Measurements from ENCODE around the gene PDSS2.

The PDSS2 gene

GRCh38 chr6:107235511-107235910 is 223.9 kb downstream of the PDSS2 start:
- TF ChIP-seq CTCF (IDR thresholded peaks at IDR 0.05; ENCODE audit: borderline replicate concordance, insufficient read depth, low read depth, low read length) = no peak
- H3K4me3 ChIP-seq (ENCODE audit: low read depth, low read length) = no peak overlapping the region

DNA sequence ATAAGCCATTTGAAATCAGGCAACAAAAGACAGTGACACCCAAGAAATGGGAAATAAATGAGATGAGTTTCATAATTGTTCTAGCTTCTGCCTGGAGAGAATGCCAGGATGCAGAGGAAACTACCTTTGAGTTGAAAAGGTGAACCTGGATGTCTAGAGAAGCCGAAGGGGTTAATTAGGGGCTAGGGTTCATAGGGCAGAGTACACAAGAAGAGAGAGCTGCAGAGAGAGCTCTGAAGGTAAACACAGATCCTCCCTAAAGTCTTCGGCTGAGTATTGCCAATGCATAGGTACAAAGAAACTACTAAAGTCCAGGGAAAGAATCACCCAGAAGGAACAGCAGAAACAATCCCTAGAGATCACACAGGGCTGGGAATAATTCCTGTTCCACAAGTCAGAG is 224.4 kb downstream of the PDSS2 start:
- H3K4me3 ChIP-seq (ENCODE audit: low read depth, low read length) = no peak overlapping the region
- TF ChIP-seq CTCF (IDR thresholded peaks at IDR 0.05; ENCODE audit: borderline replicate concordance, insufficient read depth, low read depth, low read length) = no peak

- H3K4me3 ChIP-seq (ENCODE audit: low read depth, low read length) = no peak overlapping the region
- no peak for TF ChIP-seq CTCF (IDR thresholded peaks at IDR 0.05; ENCODE audit: borderline replicate concordance, insufficient read depth, low read depth, low read length)
These were observed 228.1 kb downstream of the PDSS2 start for GRCh38 chr6:107231243-107231642.

GRCh38 chr6:107230448-107230847 is 228.9 kb downstream of the PDSS2 start:
- H3K4me3 ChIP-seq (ENCODE audit: low read depth, low read length) = no peak overlapping the region
- no peak for TF ChIP-seq CTCF (IDR thresholded peaks at IDR 0.05; ENCODE audit: borderline replicate concordance, insufficient read depth, low read depth, low read length)

DNA sequence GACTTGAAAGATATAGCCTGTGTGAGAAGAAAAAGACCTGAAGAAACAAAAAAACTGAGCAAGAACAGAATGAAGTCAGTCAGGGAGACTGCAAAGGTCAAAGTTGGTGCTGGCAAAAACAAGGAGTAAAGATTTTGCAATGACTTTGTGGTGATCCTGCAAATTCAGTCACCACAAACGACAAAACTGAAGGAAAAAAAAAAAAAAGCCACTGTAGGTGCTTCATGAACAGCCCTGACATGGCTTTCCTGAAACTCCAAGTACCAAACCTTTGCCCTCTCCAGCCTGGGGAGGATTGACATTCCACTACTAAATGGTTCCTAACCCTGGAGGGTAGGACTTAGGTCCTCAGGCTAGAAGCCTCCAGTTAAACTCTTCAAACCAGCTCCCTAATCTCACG is 229.3 kb downstream of the PDSS2 start:
- TF ChIP-seq CTCF (IDR thresholded peaks at IDR 0.05; ENCODE audit: borderline replicate concordance, insufficient read depth, low read depth, low read length) = no peak
- no peak overlapping the region for H3K4me3 ChIP-seq (ENCODE audit: low read depth, low read length)

DNA sequence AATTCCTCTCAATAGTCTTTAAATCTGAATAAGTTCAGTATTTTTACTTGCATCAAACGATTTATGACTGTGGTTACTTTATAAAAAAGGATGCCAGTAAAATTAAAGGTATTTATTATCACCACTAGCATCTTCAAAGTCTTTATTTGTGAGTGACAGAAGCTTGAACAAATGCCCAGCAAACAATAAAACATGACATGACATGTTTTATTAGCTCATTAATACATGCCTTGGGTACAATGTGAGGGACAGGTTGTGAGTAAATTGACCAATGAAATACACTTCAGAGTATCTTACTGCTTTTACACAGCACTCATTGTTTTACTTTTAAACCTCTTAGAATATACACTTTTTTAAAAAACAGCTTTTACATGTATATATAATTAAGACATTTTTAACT is 230.6 kb downstream of the PDSS2 start:
- no peak overlapping the region for H3K4me3 ChIP-seq (ENCODE audit: low read depth, low read length)
- TF ChIP-seq CTCF (IDR thresholded peaks at IDR 0.05; ENCODE audit: borderline replicate concordance, insufficient read depth, low read depth, low read length) = no peak

DNA sequence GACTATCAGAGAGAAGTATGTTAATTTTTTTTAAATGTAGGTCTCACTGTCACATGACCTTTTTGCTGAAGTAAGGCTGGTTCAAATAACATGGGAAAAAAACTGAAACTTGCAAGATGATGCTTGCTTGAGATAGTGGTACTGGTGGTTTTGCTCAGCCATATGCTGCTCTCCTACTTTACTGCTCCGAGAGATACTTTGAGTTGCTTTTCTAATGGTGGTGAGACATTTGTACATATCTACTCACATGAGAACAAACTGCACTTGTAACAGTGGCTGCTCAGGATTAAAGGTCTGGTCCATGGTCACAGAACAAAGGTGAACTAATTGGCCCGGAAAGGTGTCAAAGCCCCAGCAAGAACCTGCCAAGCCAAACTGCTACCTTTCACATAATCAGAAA is 237.8 kb downstream of the PDSS2 start:
- no peak overlapping the region for H3K4me3 ChIP-seq (ENCODE audit: low read depth, low read length)
- TF ChIP-seq CTCF (IDR thresholded peaks at IDR 0.05; ENCODE audit: borderline replicate concordance, insufficient read depth, low read depth, low read length) = no peak
